PFSK-1 (cell line): ENCODE measurements around the gene ALG8.

Source experiments
- FOXP2 ChIP-seq: optimal IDR thresholded peaks from 2 replicates; pipeline ENCODE3; 2011; ENCODE audit warnings: borderline replicate concordance, control low read depth, inconsistent platforms; ENCODE audit not compliant: insufficient read depth; ENCODE audit errors: extremely low read length, extremely low read depth
- POLR2AphosphoS5 ChIP-seq: IDR thresholded peaks from 2 replicates; pipeline ENCODE4 v1.6.1; 2012; ENCODE audit warnings: low read depth, mild to moderate bottlenecking, control low read depth, low read length, moderate library complexity
- SIN3A ChIP-seq: IDR thresholded peaks from 2 replicates; pipeline ENCODE4 v1.6.1; 2012; ENCODE audit warnings: mild to moderate bottlenecking, low read length, moderate library complexity, borderline replicate concordance; ENCODE audit not compliant: insufficient read depth
- TAF1 ChIP-seq: IDR thresholded peaks from 2 replicates; pipeline ENCODE4 v1.6.1; 2012; ENCODE audit warnings: low read length, control low read depth, borderline replicate concordance; ENCODE audit not compliant: insufficient read depth
- TF ChIP-seq, protein P1 (sequence below), 2 experiments: IDR thresholded peaks; 2 replicates each; pipeline versions ENCODE4 v1.6.1 to v1.8.0; 2011 to 2012; ENCODE audit warnings: low read depth in 2 of 2, low read length in 2 of 2, control low read depth in 1 of 2, inconsistent platforms in 1 of 2, mild to moderate bottlenecking in 1 of 2, moderate library complexity in 1 of 2; ENCODE audit not compliant: insufficient read depth in 1 of 2

DNA sequence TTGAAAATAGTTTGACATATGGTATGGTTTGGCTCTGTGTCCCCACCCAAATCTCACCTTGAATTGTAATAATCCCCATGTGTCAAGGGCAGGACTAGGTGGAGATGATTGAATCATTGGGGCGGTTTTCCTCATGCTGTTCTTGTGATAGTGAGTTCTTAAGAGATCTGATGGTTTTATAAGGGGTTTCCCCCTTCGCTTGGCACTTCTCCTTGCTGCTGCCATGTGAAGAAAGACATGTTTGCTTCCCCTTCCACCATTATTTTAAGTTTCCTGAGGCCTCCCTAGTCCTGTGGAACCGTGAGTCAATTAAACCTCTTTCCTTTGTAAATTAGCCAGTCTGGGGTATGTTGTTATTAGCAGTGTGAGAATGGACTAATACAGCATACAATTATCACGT is 41.3 kb upstream of the ALG8 start:
- no peak for TF ChIP-seq SIN3A
- no peak for TF ChIP-seq POLR2AphosphoS5
- TF ChIP-seq, protein P1, sequence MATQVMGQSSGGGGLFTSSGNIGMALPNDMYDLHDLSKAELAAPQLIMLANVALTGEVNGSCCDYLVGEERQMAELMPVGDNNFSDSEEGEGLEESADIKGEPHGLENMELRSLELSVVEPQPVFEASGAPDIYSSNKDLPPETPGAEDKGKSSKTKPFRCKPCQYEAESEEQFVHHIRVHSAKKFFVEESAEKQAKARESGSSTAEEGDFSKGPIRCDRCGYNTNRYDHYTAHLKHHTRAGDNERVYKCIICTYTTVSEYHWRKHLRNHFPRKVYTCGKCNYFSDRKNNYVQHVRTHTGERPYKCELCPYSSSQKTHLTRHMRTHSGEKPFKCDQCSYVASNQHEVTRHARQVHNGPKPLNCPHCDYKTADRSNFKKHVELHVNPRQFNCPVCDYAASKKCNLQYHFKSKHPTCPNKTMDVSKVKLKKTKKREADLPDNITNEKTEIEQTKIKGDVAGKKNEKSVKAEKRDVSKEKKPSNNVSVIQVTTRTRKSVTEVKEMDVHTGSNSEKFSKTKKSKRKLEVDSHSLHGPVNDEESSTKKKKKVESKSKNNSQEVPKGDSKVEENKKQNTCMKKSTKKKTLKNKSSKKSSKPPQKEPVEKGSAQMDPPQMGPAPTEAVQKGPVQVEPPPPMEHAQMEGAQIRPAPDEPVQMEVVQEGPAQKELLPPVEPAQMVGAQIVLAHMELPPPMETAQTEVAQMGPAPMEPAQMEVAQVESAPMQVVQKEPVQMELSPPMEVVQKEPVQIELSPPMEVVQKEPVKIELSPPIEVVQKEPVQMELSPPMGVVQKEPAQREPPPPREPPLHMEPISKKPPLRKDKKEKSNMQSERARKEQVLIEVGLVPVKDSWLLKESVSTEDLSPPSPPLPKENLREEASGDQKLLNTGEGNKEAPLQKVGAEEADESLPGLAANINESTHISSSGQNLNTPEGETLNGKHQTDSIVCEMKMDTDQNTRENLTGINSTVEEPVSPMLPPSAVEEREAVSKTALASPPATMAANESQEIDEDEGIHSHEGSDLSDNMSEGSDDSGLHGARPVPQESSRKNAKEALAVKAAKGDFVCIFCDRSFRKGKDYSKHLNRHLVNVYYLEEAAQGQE (IDR thresholded peaks at IDR 0.05; ENCODE audit: insufficient read depth in 1 of 2, low read depth in 2 of 2, low read length in 2 of 2), result no peak
- TF ChIP-seq TAF1, result no peak
- no peak for TF ChIP-seq FOXP2
